ENCODE results near the gene CIB4.

CIB4 gene

DNA sequence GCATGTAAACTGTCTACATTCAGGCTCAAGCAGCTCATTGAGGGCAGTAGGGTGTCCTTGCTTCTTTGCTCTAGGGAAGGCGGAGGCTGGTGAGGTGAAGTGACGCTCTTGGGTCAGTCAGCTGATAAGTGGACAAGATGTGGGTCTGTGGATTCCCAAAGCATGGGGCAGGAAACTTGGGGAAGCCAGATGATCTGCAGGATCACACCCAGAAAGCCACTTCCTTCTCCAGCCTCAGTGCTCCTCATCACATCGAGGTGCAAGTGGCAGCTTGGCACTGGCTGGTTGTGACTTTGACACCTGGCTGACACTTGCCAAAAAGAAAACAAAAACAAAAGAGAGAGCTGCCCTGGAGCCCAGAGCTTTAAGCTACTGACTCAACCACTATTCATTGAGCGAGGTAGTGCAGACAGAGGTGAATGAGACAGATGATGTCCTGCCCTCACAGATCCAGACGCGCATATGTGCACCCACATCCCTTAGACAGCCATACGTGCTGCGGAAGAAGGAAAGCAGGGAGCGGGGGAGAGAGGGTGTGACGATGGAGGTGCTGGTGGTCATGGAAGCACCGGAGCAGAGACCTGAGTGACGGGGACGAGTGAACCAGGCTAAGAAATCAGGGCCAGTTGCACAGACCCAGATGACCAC lies 3.1 kb upstream of the CIB4 start:
- no peak for DNase-seq (ENCODE audit: low read depth in 2 of 2, low spot score in 1 of 2)

- DNase-seq (ENCODE audit: low read depth in 2 of 2, low spot score in 1 of 2), result no peak
Observed at GRCh38 chr2:26642429-26642828, 1.3 kb upstream of the CIB4 start.

- no peak for DNase-seq (ENCODE audit: low read depth in 2 of 2, low spot score in 1 of 2)
Observed at GRCh38 chr2:26640331-26640745, 828 bp downstream of the CIB4 start.

- DNase-seq (ENCODE audit: low read depth in 2 of 2, low spot score in 1 of 2), result no peak
Observed at GRCh38 chr2:26639685-26640243, 1.4 kb downstream of the CIB4 start.

- DNase-seq (ENCODE audit: low read depth in 2 of 2, low spot score in 1 of 2), result no peak
Observed at GRCh38 chr2:26637811-26638310, 3.3 kb downstream of the CIB4 start.

DNA sequence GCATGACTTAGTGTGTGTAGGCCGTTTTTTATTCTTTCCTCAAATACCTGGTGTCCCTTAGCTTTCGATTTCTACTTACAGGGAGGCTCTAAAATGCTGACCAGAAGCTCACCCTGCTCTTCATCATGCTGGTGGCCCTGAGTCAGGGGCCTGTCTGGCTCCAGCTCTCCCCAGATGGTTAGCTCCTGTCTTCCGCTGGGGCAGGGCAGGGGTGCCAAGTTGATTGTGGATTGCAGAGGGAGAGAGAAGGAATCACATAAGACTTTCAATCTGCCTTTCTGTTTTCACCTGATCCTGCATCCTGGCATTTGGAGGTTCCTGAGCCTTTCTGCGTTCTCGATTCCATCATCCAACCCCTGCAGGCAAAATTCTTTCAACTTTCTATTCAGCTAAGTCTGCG lies 4.2 kb downstream of the CIB4 start:
- DNase-seq (ENCODE audit: low read depth in 2 of 2, low spot score in 1 of 2), result no peak

DNA sequence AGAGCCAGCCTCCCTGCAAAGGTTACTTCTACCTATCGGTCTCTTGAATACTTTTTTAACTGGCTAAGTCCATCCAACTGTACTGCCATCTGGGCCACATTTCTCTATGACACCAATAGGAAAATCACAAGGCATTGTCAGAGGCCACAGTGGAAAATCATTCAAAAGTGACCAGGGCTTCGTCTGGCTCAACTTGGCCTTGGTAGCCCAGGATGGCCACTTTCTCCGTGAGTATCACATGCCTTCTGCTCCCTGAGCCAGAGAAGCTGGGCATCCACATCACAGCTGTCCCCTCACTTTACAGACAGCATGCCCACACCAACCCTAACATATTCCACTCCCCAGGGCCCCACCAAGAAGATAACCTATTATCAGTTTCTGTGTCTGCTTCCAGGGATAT lies 5.8 kb downstream of the CIB4 start:
- no peak for DNase-seq (ENCODE audit: low read depth in 2 of 2, low spot score in 1 of 2)

GRCh38 chr2:26634636-26635230 lies 6.4 kb downstream of the CIB4 start:
- DNase-seq (ENCODE audit: low read depth in 2 of 2, low spot score in 1 of 2), result no peak

DNA sequence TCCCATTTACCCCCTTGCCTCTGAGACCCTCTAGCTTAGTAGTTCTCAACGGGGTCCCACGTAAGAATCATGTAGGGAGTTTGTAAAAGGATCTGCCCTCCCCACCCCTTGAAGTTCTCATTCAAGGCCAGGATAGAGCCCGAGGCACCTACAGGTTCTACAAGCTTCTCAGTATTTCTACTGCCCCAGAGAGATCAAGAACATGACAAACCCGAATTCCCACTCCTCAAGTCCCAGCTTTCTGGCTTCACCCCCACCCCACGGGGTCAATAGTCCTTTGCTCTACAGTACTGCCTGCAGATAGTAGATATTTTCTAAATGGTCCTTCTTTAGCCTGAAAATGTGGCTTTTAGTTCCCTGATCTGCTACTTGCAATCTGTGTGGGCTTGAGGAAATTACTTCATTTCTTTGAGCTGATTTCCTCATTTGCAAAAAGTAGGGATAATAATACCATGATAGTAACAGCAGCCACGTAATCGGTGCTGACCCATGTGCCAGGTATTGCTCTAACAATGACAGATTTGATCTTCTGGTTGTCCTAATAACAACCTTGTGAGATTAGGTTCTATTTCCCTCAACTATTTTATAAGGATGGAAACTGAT lies 7.1 kb downstream of the CIB4 start:
- DNase-seq (ENCODE audit: low read depth in 2 of 2, low spot score in 1 of 2), result no peak

GRCh38 chr2:26633351-26633945 lies 7.7 kb downstream of the CIB4 start:
- DNase-seq (ENCODE audit: low read depth in 2 of 2, low spot score in 1 of 2), result no peak

DNA sequence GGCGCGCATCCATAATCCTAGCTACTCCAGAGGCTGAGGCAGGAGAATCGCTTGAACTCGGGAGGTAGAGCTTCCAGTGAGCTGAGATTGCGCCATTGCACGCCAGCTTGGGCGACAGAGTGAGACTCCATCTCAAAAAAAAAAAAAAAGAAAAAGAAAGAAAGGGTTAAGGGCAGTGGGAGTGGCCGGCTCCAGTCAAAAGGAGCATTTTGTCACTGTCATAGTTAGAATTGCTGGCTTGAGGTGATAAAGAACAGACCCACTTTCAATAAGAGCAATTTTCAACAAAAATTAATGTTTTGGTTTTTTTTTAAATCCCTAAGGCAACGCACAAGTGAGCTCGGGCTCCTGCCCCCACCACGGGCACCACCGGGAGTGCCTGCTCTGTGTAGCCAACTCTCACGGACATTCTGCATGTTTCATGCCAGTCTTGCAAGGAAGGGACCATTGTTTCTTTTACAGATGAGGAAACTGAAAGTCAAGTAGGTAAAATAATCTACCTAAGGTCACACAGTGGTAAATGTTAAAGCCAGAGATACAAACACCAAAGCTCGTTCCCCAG lies 8.5 kb downstream of the CIB4 start:
- no peak for DNase-seq (ENCODE audit: low read depth in 2 of 2, low spot score in 1 of 2)

- DNase-seq (ENCODE audit: low read depth in 2 of 2, low spot score in 1 of 2), result no peak
Observed at GRCh38 chr2:26631401-26632170, 9.6 kb downstream of the CIB4 start.

GRCh38 chr2:26630669-26631360 lies 10.4 kb downstream of the CIB4 start:
- no peak for DNase-seq (ENCODE audit: low read depth in 2 of 2, low spot score in 1 of 2)

DNA sequence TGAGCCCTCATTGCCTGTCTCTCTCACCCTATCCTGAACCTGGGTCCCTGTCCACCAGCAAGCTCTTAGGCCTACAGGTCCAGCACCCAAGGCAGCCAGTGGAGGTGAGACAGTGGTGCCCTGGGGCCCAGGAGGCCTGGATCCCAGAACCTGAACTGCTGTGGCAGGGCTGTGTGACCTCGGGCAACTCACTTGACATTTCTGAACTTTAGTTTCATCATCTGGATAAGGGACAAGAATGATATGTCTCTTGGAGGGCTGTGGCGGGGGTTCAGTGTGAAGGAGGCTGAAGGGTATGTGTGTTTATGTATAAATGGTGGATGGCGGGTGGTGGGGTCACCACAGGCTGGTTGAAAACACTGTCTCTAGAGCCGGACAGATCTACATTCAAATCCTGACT lies 10.9 kb downstream of the CIB4 start:
- no peak for DNase-seq (ENCODE audit: low read depth in 2 of 2, low spot score in 1 of 2)

- no peak for DNase-seq (ENCODE audit: low read depth in 2 of 2, low spot score in 1 of 2)
Observed at GRCh38 chr2:26629751-26630150, 11.4 kb downstream of the CIB4 start.

DNA sequence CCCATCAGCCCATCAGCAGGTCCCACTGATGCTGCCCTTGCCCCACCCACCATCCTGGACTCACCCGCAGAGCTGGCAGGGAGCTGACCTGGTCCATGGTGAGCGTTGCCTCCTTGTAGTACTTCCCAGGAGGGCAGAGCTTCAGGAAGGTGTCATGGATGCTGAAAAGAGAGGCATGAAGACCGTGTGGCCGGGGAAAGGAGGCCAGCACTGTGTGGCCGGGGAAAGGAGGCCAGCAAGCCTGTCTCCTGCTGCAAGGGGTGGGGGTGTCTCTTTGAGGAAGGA lies 11.9 kb downstream of the CIB4 start:
- no peak for DNase-seq (ENCODE audit: low read depth in 2 of 2, low spot score in 1 of 2)

- DNase-seq (ENCODE audit: low read depth in 2 of 2, low spot score in 1 of 2), result no peak
Observed at GRCh38 chr2:26628561-26629345, 12.4 kb downstream of the CIB4 start.

DNA sequence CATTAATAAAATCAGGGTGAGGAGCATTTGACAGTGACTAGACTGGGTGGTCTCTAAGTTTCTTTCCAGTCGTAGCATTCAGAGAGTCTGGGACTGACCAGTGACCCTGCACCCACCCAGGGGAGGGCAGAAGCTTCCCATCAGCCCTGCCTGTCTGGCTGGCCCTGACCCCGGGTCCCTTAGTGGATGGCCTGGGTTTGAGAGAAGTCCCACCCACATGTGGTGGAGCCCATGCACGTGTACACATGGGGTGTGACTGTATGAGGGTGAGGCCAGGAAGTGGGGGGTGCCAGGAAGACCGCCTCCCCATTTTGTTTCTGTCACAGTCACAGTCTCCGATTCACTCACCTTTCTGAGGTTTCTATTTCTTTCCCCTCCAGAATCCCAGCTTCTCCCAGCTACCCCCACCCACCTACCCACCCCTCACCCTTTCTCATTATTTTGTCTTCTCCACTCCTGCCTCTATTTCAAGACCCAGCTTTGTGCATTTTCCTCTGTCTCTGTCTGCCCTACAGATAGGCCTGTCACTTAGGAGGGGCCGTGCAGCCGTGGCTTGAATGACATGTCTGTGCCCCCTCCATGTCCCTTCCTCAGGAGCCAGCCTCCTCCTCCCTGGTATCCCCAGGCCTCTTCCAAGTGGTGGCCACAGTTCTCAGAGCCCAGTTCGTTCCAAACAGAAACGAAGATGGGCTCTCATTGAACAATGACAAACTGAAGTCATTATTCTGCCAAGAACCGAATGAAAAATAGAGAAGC lies 13.6 kb downstream of the CIB4 start:
- DNase-seq (ENCODE audit: low read depth in 2 of 2, low spot score in 1 of 2), result no peak

DNA sequence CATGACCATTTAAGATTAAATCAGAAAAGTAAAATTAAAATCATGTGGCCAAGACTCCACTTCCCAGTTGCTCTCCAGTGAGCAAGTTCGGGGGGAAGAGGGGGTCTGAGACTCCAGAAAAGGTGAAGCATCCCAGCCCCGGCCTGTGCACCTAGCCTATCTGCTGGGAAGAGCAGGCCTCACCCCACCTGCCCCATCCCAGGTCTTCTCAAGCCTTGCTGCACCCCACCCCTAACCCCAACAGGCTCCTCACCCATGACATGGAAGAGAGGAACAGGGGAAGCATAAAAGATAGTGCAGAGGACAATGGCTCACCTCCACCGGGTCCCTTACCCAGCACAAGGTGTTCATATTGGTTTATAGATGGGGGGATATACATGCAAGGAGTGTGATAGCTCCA lies 14.6 kb downstream of the CIB4 start:
- no peak for DNase-seq (ENCODE audit: low read depth in 2 of 2, low spot score in 1 of 2)
